ENCODE results near the gene TMEM54.
"Not testable (repeated sequence)": the region's sequence is repeated elsewhere in the genome, so short reads cannot be mapped to it uniquely, and the experiment has no call there.

Gene TMEM54

DNA sequence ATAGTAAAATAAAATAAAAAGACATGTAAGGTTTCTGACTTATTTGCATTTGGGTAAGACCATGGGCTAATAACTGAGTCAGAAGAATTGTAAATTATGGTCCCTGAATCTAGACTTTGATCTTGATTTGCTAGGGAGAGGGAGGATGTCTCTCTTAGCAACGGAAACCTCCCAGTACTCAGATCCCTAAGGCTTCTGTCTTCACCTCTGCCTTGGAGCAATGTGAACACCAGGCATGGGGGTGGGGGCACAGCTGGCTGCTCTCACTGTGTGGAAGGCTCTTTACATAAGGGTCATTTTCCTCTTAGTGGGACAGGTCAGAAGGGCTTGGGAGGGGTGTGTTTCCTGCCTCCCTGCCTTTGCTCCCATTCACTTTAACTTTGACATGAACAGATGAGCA, 17.0 kb upstream of the TMEM54 start:
- DNase-seq, result no peak

DNA sequence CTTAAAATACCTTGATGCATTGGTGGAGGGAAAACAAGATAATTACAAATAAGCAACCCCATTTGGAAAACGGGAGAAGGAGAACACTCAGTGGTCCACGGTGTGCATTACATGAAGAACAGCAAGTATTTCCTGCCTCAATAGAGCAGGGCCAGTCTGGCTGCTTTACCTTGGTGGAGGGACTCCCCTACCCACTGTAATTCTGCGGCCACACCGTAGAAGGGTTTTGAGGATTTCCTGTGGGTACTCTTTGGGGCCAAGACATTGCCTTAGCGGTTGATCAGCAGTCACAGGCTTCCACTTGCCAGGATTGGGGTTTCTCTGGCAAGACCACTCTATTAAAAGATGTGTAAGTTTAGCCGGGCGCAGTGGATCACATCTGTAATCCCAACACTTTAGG, 16.3 kb upstream of the TMEM54 start:
- DNase-seq, result no peak

- no peak for DNase-seq
Observed at GRCh38 chr1:32915766-32916706, 14.8 kb upstream of the TMEM54 start.

GRCh38 chr1:32910319-32910718, 9.1 kb upstream of the TMEM54 start:
- DNase-seq, result no peak

DNA sequence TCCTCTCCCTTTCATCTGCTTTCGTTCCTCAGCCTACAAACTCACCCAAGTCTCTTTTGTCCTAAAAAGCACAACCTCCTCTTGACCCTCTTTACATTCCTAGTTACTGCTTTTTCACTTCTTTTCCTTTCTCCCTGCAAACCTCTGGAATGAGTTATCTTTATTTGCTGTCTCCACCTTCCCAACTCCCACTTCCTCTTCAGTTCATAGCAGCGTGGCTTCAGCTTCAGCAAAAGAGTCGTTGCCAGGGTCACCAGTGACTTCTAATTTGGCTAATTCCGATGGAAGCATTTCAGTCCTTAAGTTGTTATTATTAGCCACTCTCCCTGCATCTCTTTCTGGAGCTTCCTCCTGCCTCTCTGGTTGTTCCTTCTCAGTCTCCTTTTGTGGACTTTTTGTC, 6.2 kb upstream of the TMEM54 start:
- DNase-seq, result peak; percentile 9

DNA sequence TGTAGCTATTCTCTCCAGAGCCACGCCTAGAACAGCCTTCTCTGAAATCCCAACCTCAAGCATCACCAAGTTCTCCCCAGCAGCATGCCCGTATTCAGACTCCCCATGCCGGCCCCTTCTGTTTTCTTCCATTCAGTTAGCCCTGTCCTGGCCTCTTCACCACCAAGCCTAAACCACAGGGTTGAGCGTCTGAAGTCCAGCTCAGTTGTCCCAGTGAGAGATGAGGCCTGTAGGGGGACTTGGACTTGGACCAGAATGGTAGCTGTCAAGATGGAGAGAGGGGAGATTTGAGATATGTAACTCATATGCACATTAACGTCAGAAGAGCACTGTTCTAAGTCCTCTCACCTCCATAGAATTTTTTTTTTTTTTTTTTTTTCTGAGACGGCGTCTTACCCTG, 5.5 kb upstream of the TMEM54 start:
- no peak for DNase-seq

- DNase-seq, result not testable (repeated sequence)
Observed at GRCh38 chr1:32905588-32905987, 4.4 kb upstream of the TMEM54 start.

GRCh38 chr1:32904797-32905196, 3.6 kb upstream of the TMEM54 start:
- no peak for DNase-seq

- DNase-seq, result no peak
Observed at GRCh38 chr1:32903991-32904785, 3.0 kb upstream of the TMEM54 start.

GRCh38 chr1:32902535-32902920, 1.3 kb upstream of the TMEM54 start:
- DNase-seq, result no peak

DNA sequence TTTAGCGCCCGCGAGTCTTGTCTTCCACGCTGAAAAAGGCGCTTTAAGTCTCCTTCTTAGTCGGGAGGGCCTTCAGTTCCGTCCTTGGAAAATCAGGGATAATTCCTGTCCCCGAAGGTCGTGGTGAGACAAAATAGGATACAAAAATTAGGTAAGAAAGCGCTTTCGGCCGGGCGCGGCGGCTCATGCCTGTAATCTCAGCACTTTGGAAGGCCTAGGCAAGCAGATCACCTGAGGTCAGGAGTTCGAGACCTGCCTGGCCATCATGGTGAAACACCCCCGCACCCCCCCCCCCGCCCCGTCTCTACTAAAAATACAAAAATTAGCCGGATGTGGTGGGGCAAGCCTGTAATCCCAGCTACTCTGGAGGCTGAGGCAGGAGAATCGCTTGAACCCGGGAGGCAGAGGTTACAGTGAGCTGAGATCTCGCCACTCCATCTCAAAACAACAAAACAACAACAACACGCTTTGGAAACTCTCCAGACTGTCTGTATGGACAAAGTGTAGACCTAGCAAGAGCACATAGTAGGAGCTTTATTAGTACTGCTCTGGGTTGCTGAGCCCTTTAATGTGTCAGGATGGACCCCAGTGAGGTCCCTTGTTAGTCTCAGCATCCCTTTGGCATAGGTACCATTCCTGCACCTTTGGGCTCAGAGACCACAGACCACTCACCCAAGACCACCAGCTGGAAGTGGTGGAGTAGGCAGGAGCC, 790 bp upstream of the TMEM54 start:
- DNase-seq, result no peak

GRCh38 chr1:32900371-32900955, 726 bp downstream of the TMEM54 start:
- no peak for DNase-seq

DNA sequence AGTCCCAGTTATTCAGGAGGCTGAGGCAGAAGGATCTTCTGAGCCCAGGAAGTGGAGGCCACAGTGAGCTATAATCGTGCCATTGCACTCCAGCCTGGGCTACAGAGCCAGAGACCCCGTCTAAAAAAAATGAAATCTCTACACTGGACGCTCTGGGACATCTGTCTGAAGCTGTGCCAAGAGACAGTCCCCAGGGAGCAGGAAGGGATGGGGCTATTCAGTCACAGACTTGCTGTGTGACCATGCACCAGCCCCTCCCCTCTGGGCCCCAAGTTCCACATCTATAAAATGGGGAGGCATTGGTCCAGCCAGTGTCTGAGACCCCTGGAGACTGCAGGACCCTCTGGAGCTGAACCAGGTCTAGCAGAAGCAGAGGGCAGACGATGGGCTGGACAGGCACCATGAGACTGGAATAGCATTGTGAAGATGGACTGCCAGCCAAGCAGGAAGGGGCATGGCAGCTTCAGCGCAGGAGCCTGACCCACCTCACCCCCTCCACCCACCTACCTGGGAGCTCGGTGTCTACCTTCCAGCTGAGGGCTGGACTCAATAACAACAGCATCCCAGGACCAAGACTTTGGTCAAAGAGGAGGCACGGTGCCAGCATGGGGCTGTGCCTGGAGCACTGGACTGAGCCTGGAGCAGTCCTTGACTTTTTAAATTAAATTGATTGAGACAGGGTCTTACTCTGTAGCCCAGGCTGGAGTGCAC, 1.4 kb downstream of the TMEM54 start:
- DNase-seq, result no peak

DNA sequence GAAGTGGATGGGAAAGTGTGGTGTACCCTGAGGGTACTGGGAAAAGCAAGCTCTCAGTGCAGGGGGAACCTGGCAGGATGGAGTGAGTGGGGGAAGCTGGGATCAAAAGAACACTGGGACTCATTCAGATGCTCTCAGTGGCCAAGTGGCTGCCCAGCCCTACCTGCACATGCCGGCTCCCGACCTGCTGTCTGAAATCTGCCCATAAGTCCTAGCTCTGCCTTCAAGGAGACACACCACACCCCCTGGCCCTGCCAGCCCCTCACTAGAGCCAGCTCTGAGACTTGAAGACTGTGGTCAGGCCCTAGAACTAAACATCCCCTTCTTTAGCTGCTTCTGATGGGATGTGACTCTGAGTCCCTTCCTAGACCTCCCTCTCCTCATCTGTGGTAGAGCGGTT, 2.2 kb downstream of the TMEM54 start:
- no peak for DNase-seq

- no peak for DNase-seq
Observed at GRCh38 chr1:32898056-32898455, 3.1 kb downstream of the TMEM54 start.

- no peak for DNase-seq
Observed at GRCh38 chr1:32897082-32898049, 3.8 kb downstream of the TMEM54 start.

DNA sequence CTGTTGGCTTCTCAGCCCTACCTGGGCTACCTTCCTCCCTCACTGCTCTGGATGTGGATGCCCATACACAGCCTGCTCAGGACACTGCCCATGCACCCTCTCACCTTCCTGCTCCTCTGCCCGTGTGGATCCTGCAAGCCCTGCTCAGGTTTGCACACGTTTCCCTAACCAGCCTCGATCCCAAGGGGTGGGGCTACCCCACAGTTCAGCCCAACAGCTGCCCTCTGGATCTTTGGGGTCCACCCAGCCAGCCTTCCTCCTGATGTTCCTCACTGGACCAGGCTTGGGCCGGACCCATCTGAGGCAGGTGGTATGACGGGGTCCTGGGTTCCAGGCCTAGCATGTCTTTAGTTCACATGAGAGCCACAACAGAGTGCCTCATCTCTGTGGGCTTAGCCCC, 4.7 kb downstream of the TMEM54 start:
- DNase-seq, result no peak

DNA sequence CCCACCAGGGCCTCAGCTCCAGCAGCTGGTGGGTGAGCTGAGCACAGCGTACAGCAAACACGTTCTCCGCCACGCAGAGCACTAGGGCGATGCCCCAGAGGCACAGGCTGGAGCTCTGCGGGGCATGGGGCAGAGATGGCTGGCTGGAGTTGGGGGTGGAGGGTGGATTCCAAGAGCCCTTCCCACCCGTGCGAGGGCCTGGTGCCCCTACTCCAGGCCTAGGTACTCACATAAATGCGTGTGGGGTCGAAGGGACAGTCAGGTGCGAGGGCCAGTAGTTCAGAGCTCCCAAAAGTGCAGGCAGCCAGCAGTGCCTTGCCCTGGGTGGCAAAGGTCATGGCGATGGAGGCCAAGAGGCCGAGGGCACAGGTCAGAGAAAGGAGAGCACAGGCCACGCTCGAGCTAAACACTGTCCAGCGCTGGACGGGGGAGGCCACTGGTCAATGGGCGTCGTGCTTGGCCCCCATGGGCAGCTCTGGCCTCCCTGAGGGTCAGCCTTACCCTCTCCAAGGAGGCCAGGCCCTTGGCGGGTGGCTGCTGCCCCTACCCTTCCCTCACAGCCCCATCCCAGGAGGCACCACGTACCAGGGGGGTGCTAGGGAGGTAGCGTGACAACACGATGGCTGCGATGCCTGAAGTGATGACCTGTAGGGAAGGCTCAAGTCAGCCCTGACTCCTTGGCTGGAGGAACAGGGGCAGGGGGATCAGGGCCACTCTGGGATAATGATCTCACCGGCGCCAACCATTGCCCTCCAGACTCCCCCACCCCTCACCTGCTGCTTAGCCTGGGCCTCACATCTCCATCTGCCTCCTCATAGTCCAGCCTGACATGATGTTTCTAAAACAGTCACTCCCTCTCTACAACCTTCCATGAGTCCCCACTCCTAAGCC, 5.6 kb downstream of the TMEM54 start:
- no peak for DNase-seq

GRCh38 chr1:32894681-32895080, 6.5 kb downstream of the TMEM54 start:
- no peak for DNase-seq

- DNase-seq, result no peak
Observed at GRCh38 chr1:32894019-32894600, 7.1 kb downstream of the TMEM54 start.
